GM18502 (cell line): Measurements from ENCODE around the gene SLC2A4.
A peak's percentile ranks its signal among the peaks of the same experiment; 100 is the strongest.
"Not testable (repeated sequence)": the region's sequence is repeated elsewhere in the genome, so short reads cannot be mapped to it uniquely, and the experiment has no call there.

Source experiments
- ATAC-seq: cut with Tn5 transposase; IDR thresholded peaks from one replicate; pipeline ENCODE4 v1.9.1; 2021; ENCODE audit warnings: mild to moderate bottlenecking; ENCODE audit not compliant: unreplicated experiment, poor library complexity

Gene SLC2A4

DNA sequence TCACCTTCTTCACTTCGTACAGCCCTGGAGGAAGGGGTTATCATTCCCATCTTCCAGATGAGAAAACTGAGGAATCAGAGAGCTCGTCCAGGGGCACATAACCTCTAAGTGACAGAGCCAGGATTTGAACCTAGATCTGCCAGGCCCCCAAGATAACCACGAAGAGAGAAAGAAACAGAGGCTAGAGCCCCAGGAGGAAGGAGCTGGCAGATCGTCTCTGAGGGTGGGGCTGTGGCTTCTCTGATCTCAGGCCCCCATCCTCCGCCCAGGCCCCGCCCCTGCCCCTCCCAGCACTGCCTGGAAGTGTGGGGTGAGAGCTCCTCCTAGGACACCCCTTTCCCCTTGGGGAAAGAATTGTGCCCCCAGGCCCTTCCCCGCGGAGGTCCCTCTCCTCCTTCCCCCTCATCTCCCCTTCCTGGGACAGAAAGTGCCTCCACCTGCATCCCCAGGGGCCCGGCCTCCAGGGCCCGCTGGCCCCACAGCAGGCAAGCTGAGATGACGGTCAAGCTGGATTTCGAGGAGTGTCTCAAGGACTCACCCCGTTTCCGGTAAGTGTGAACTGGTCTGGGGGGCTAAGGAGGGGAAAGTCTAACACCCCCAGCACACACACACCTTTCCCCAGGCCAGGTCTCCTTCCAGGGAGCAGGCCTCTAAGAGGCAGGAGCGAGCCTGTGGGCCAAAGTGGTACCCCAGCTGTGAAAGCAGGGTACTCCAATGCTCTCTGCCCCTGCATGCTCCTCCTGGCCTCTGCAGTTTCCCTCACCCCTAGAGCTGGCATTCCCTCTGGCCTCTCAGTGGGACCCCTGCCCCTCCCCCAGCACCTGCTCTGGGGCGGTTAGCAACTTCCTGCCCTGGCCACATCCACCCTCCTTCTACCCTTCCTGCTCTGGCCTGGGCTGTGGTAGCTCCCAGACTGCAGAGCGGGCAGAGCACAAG, 55.0 kb downstream of the SLC2A4 start, which contains the start of gene ACAP1:
Gene ACAP1 (plus strand): TSS at position 290 of the 936 bp plus-strand sequence. CDS start 206 bp downstream, at position 496.
- peak; percentile 67 for ATAC-seq

DNA sequence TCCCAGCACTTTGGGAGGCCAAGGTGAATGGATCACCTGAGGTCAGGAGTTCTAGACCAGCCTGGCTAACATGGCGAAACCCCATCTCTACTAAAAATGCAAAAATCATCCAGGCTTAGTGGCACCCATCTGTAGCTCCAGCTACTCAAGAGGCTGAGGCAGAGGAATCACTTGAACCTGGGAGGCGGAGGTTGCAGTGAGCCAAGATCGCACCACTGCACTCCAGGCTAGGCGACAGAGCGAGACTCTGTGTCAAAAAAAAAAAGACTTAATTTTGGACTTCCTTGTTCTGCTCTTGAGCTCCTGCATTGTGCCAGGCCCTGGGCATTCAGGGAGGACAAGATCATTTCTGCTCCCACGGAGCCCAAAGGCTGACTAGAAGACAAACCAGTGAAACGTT, 56.1 kb downstream of the SLC2A4 start:
- ATAC-seq: not testable (repeated sequence)
